ENCODE results near the gene SLC12A2.

DNA sequence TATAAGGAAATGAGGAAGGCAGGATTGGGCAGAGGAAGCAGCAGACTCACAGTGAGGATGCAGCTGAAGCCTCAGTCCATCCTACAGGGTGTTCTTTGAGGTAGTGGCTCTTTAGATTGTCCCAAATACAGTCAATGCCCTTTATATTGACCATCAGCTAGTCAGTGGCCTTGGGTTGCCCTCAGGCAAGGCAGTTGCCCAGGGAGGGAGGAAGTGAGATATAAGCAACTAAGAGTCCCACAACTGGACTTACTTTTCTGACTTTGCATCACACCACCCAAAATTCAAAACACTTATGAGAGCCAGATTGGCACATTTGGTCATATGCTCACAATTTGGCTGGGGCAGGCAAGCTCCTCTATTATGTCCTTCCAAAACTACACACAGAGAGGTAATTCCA lies 9.4 kb upstream of the SLC12A2 start:
- TF ChIP-seq POLR2A (IDR thresholded peaks at IDR 0.05): no peak
- TF ChIP-seq, protein P1, sequence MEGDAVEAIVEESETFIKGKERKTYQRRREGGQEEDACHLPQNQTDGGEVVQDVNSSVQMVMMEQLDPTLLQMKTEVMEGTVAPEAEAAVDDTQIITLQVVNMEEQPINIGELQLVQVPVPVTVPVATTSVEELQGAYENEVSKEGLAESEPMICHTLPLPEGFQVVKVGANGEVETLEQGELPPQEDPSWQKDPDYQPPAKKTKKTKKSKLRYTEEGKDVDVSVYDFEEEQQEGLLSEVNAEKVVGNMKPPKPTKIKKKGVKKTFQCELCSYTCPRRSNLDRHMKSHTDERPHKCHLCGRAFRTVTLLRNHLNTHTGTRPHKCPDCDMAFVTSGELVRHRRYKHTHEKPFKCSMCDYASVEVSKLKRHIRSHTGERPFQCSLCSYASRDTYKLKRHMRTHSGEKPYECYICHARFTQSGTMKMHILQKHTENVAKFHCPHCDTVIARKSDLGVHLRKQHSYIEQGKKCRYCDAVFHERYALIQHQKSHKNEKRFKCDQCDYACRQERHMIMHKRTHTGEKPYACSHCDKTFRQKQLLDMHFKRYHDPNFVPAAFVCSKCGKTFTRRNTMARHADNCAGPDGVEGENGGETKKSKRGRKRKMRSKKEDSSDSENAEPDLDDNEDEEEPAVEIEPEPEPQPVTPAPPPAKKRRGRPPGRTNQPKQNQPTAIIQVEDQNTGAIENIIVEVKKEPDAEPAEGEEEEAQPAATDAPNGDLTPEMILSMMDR (IDR thresholded peaks at IDR 0.05): no peak

All from uterus (tissue), 2 donors.